Kidney (tissue), 14 donors: Measurements from ENCODE around the gene LCMT1. TPM values are rescaled to one million over a fixed set of nuclear protein-coding genes. Genes with fewer than 3 reads are reported as not detected.

Source experiments
- DNase-seq, 5 donors: peaks; one replicate each; pipeline ENCODE4 v3.0.0-alpha.2; 2013 to 2020
- FAIRE-seq: peaks from 2 replicates; lab custom pipeline; 2012; peaks lifted over from hg19 to GRCh38; lab: Jason Lieb, UNC
- H3K27ac ChIP-seq, 2 donors: one replicate each; pipeline ENCODE4 v1.7.0; 2013; ENCODE audit warnings: low read depth in 2 of 2, low read length in 2 of 2, inconsistent platforms in 1 of 2
- H3K27me3 ChIP-seq: one replicate; pipeline ENCODE4 v1.7.1; 2013; ENCODE audit warnings: low read length, inconsistent platforms; ENCODE audit not compliant: control insufficient read depth, insufficient read depth
- H3K36me3 ChIP-seq, 3 donors: one replicate each; pipeline versions ENCODE4 v1.7.0 to v1.7.1; 2013; ENCODE audit warnings: low read length in 3 of 3, control low read depth in 1 of 3, inconsistent platforms in 1 of 3; ENCODE audit not compliant: insufficient read depth in 3 of 3, control insufficient read depth in 2 of 3
- H3K4me1 ChIP-seq, 3 donors: one replicate each; pipeline versions ENCODE4 v1.7.0 to v1.7.1; 2013; ENCODE audit warnings: low read length in 3 of 3, inconsistent platforms in 1 of 3, low read depth in 1 of 3; ENCODE audit not compliant: control insufficient read depth in 2 of 3, insufficient read depth in 2 of 3
- H3K4me3 ChIP-seq, 3 donors: one replicate each; pipeline versions ENCODE4 v1.7.0 to v1.8.1; 2013; ENCODE audit warnings: low read length in 3 of 3, control low read depth in 1 of 3, inconsistent platforms in 1 of 3
- H3K9ac ChIP-seq, 3 donors: one replicate each; pipeline versions ENCODE4 v1.7.0 to v1.7.1; 2013; ENCODE audit warnings: low read length in 3 of 3, control low read depth in 1 of 3, inconsistent platforms in 1 of 3
- H3K9me3 ChIP-seq, 3 donors: one replicate each; pipeline versions ENCODE4 v1.7.0 to v1.7.1; 2013; ENCODE audit warnings: low read length in 3 of 3, control low read depth in 1 of 3, inconsistent platforms in 1 of 3; ENCODE audit not compliant: control insufficient read depth in 2 of 3, insufficient read depth in 1 of 3
- intact Hi-C: fragments of 100-400 bp; cut with DNase I; formaldehyde crosslinking; loops from one replicate; pipeline ENCODE4 v1.11.1; 2022
- polyA plus RNA-seq: library from polyadenylated mRNA; stranded (reverse); fragments of 350-450 nt; fragmentation: Illumina TruSeq; extraction: RNeasy Lipid Tissue Mini Kit (QIAGEN cat#74804); gene quantifications from one replicate; pipeline ENCODE4 v1.2.3, GENCODE V29; 2014; ENCODE audit warnings: low read depth, low replicate concordance; ENCODE audit not compliant: insufficient read depth
- total RNA-seq: library from RNA; stranded (reverse); fragmentation: NEBNext Ultra II Directional; extraction: Animal tissue kit (Norgen Biotek cat#: 25700); gene quantifications from one replicate; pipeline ENCODE4 v1.2.1, GENCODE V29; 2021
- TF ChIP-seq, protein P1 (sequence below): IDR thresholded peaks from 3 replicates; pipeline ENCODE4 v1.5.1; 2012; ENCODE audit warnings: mild to moderate bottlenecking, moderate library complexity, borderline replicate concordance; ENCODE audit not compliant: insufficient read depth; ENCODE audit errors: extremely low read depth
- donor health status: control.
- donor health status: control.
- donor health status: control.
- donor health status: control.
- donor health status: control.
- donor health status: DM: yes; HTN: yes; CAD: no.
- donor health status: Normal renal cell carcinoma (clear cell type).

LCMT1 gene
- total and polyA plus RNA-seq, 2 donors from 2014 or later: 44.8 to 52.9 TPM

- Histone ChIP-seq H3K36me3 (peaks cover 5 to 21% (median 10%) of the 10 kb centered on the region in 3 donors), H3K27ac (no peak overlapping the region), H3K9ac (no peak overlapping the region), H3K9me3 (no peaks in the 10 kb centered on the region), H3K27me3 (no peaks in the 10 kb centered on the region), H3K4me3 (no peak overlapping the region), H3K4me1 (no peaks in the 10 kb centered on the region)
- intact Hi-C loops: no loop called here
- DNase-seq (no peak), FAIRE-seq (no peak)
- TF ChIP-seq, protein P1, sequence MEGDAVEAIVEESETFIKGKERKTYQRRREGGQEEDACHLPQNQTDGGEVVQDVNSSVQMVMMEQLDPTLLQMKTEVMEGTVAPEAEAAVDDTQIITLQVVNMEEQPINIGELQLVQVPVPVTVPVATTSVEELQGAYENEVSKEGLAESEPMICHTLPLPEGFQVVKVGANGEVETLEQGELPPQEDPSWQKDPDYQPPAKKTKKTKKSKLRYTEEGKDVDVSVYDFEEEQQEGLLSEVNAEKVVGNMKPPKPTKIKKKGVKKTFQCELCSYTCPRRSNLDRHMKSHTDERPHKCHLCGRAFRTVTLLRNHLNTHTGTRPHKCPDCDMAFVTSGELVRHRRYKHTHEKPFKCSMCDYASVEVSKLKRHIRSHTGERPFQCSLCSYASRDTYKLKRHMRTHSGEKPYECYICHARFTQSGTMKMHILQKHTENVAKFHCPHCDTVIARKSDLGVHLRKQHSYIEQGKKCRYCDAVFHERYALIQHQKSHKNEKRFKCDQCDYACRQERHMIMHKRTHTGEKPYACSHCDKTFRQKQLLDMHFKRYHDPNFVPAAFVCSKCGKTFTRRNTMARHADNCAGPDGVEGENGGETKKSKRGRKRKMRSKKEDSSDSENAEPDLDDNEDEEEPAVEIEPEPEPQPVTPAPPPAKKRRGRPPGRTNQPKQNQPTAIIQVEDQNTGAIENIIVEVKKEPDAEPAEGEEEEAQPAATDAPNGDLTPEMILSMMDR: no peak
These were observed 22.7 kb downstream of the LCMT1 start for GRCh38 chr16:25134166-25134700.

DNA sequence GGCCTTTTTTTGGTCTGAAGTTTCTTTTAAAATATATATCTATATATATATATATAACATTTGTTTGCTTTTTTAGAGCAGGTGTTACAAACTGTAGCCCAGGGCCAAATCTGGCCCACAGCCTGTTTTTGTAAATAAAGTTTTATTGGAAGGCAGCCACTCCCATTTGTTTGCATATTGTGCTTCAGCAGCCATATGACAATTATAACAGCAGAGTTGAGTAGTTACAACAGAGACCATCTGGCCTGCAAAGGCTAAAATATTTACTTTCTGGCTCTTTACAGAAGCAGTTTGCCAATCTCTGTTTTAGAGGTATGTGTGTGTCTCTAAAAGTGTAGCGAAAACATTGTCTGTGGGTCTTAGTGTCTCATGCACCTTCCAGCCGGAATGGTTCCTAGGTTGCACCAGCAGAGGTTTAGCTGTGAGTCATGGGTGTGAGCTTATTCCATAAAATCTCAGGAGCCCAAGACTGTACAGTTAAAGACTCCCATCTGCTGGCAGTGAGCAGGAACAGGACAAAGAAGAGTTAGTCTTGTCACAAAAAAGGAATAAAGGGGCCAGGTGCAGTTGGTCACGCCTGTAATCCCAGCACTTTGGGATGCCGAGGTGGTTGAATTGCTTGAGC is 23.8 kb downstream of the LCMT1 start:
- peaks cover 5 to 25% (median 13%) of the 10 kb centered on the region in 3 donors for H3K36me3 ChIP-seq

DNA sequence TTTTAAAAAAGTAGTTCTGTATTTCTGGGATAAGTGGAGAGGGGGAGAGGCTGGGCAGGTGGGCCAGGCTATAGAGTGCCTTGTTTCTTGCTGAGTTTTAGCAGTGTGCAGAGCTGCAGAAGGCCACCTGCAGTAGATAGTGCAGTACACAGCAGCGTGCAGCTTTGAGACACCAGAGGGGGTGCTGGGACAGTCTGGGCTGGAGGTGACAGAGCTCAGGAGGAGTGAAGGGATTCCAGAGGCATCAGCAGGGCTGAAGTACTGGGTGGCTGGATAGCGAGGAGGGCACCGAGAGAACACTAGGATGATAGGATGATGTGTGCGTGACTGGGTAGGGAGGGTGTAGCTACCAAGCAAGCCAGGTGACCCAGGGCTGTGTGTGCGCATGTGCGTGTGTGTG is 26.6 kb downstream of the LCMT1 start:
- Histone ChIP-seq H3K4me3 (no peak overlapping the region), H3K36me3 (peaks cover 7 to 42% (median 16%) of the 10 kb centered on the region in 3 donors), H3K9me3 (no peaks in the 10 kb centered on the region), H3K27me3 (no peaks in the 10 kb centered on the region), H3K4me1 (no peaks in the 10 kb centered on the region), H3K9ac (no peak overlapping the region), H3K27ac (no peak overlapping the region)
- intact Hi-C loops: no loop called here
- DNase-seq (no peak), FAIRE-seq (no peak)
- TF ChIP-seq, protein P1: no peak

More for the DNA sequence above, 23.8 kb downstream of the LCMT1 start:
- H3K9ac ChIP-seq: no peak overlapping the region
- no peak for DNase-seq
- H3K9me3 ChIP-seq: no peaks in the 10 kb centered on the region
- intact Hi-C loops: no loop called here
- FAIRE-seq: no peak
- no peak overlapping the region for H3K4me3 ChIP-seq
- H3K27ac ChIP-seq: no peak overlapping the region
- no peaks in the 10 kb centered on the region for H3K4me1 ChIP-seq
- TF ChIP-seq, protein P1: peak; percentile 13
- no peaks in the 10 kb centered on the region for H3K27me3 ChIP-seq
